Omental fat pad (tissue), 4 donors: ENCODE data around the gene SMARCB1. TPM values are rescaled to one million over a fixed set of nuclear protein-coding genes. Genes with fewer than 3 reads are reported as not detected.

Source experiments
- ATAC-seq: fragments of 150-250 bp; one replicate; pipeline ENCODE4 v1.9.1; 2016; ENCODE audit warnings: mild to moderate bottlenecking, moderate library complexity; ENCODE audit not compliant: low FRiP score
- DNase-seq: peaks from one replicate; pipeline ENCODE4 v3.0.0-alpha.2; 2019; ENCODE audit warnings: low spot score
- CTCF ChIP-seq, 3 donors: fragments of 450-650 bp; IDR thresholded peaks; one replicate each; pipeline ENCODE4 v1.5.1; 2016 to 2017; ENCODE audit warnings: antibody characterized with exemption in 3 of 3, mild to moderate bottlenecking in 3 of 3, moderate library complexity in 2 of 3
- total RNA-seq, 4 donors: library from RNA; depleted of rRNA; stranded (reverse); fragments of >200 nt; gene quantifications; one replicate each; pipeline ENCODE4 v1.1.0, GENCODE V29; 2016

Gene SMARCB1
- total RNA-seq, 4 donors from 2014 or later, result 38.8 to 50.9 (median 47.6) TPM

- TF ChIP-seq CTCF (IDR thresholded peaks at IDR 0.05), result no peak
- ATAC-seq, result no peak
- DNase-seq, result no peak
Measured at GRCh38 chr22:23779731-23780130, 7.0 kb upstream of the SMARCB1 start.

- ATAC-seq, result no peak
- no peak for DNase-seq
- TF ChIP-seq CTCF (IDR thresholded peaks at IDR 0.05), result no peak
Measured at GRCh38 chr22:23780146-23780748, 6.5 kb upstream of the SMARCB1 start.

GRCh38 chr22:23781065-23781464 is 5.7 kb upstream of the SMARCB1 start:
- no peak for ATAC-seq
- TF ChIP-seq CTCF (IDR thresholded peaks at IDR 0.05), result no peak
- no peak for DNase-seq

- no peak for DNase-seq
- no peak for ATAC-seq
- no peak for TF ChIP-seq CTCF (IDR thresholded peaks at IDR 0.05)
Measured at GRCh38 chr22:23781511-23782183, 5.1 kb upstream of the SMARCB1 start.

GRCh38 chr22:23782252-23782651 is 4.5 kb upstream of the SMARCB1 start:
- ATAC-seq, result no peak
- no peak for TF ChIP-seq CTCF (IDR thresholded peaks at IDR 0.05)
- DNase-seq, result no peak

- TF ChIP-seq CTCF (IDR thresholded peaks at IDR 0.05), result no peak
- ATAC-seq, result no peak
Measured at GRCh38 chr22:23782703-23783102, 4.1 kb upstream of the SMARCB1 start.

More at GRCh38 chr22:23782703-23783102, 4.1 kb upstream of the SMARCB1 start:
- DNase-seq, result no peak
